Stomach (tissue), 9 donors: ENCODE results near the gene FAR1. TPM values are rescaled to one million over a fixed set of nuclear protein-coding genes. Genes with fewer than 3 reads are reported as not detected.

Experiments
- DNase-seq, 2 donors: peaks; one replicate each; pipeline versions ENCODE4 v3.0.0 to v3.0.0-alpha.2; 2013 to 2019
- H3K27ac ChIP-seq, 5 donors: fragments of 200-600 bp in 4 of 5; sonication (generic) in 4 of 5; one replicate each; pipeline ENCODE4 v1.5.1; 2013 to 2019; ENCODE audit warnings: mild to moderate bottlenecking in 1 of 5, moderate library complexity in 1 of 5
- H3K27me3 ChIP-seq, 3 donors: fragments of 200-600 bp; sonication (generic); one replicate each; pipeline ENCODE4 v1.5.1; 2017 to 2019; ENCODE audit warnings: mixed run types in 1 of 3
- H3K36me3 ChIP-seq, 4 donors: fragments of 200-600 bp; sonication (generic); 1 replicate in 3 of 4; 2 replicates in 1 of 4; pipeline ENCODE4 v1.5.1; 2016 to 2019
- H3K4me1 ChIP-seq, 4 donors: fragments of 200-600 bp; sonication (generic); one replicate each; pipeline ENCODE4 v1.5.1; 2016 to 2019
- H3K4me3 ChIP-seq, 4 donors: fragments of 200-600 bp; sonication (generic) in 3 of 4; one replicate each; pipeline ENCODE4 v1.5.1; 2016 to 2019; ENCODE audit warnings: mild to moderate bottlenecking in 1 of 4
- H3K9me3 ChIP-seq, 4 donors: fragments of 200-600 bp; sonication (generic); one replicate each; pipeline ENCODE4 v1.5.1; 2016 to 2019
- CTCF ChIP-seq, 7 experiments: fragments of 450-650 bp in 4 of 7; fragments of 200-600 bp in 3 of 7; sonication (generic) in 3 of 7; IDR thresholded peaks; one replicate each; pipeline ENCODE4 v1.5.1; 2016 to 2019; ENCODE audit warnings: antibody characterized with exemption in 7 of 7, control low read depth in 2 of 7, mild to moderate bottlenecking in 1 of 7
- EP300 ChIP-seq: sonication (generic); formaldehyde crosslinking; IDR thresholded peaks from one replicate; pipeline ENCODE4 v1.6.1; 2017; ENCODE audit warnings: antibody characterized with exemption
- POLR2A ChIP-seq, 4 donors: fragments of 450-650 bp; IDR thresholded peaks; one replicate each; pipeline ENCODE4 v1.6.1; 2016; ENCODE audit warnings: antibody characterized with exemption in 4 of 4, control low read depth in 2 of 4, mild to moderate bottlenecking in 1 of 4, moderate library complexity in 1 of 4
- POLR2AphosphoS5 ChIP-seq, 3 donors: sonication (generic); formaldehyde crosslinking; IDR thresholded peaks; one replicate each; pipeline ENCODE4 v1.6.1; 2016; ENCODE audit warnings: antibody characterized with exemption in 3 of 3
- whole genome bisulfite sequencing, 5 donors: extraction: QIAGEN DNeasy Blood & Tissue Kit in 3 of 5; methylation state at CpG; one replicate each; pipeline versions ENCODE4 v1.1.5 to v1.1.7; 2013 to 2018; 5-methylcytosine and 5-hydroxymethylcytosine counted together
- intact Hi-C: fragments of 100-400 bp; cut with DNase I; formaldehyde crosslinking; loops from one replicate; pipeline ENCODE4 v1.15.1; 2023; ENCODE audit warnings: low total_unique reads
- polyA plus RNA-seq, 3 donors: library from polyadenylated mRNA; stranded (reverse); fragments of 200-250 nt; gene quantifications; one replicate each; pipeline ENCODE4 v1.2.3, GENCODE V29; 2013
- total RNA-seq, 5 donors: library from RNA; depleted of rRNA; stranded (reverse); fragments of >200 nt; gene quantifications; one replicate each; pipeline versions ENCODE4 v1.1.0 to v1.2.3, GENCODE V29; 2014 to 2016
- donor health status: healthy with polysubstance abuse.
- donor health status: Bipolar disorder and iron deficiency.
- donor health status: healthy.

The FAR1 gene
- total and polyA plus RNA-seq, 8 donors, result 27.0 to 374 (median 90.7) TPM

- TF ChIP-seq POLR2A (IDR thresholded peaks at IDR 0.05), result no peak
- 94 to 98% (median 96%) methylated on average over 3 of the region's 3 CpGs for WGBS, 5 donors
- no peak overlapping the region for H3K27ac ChIP-seq
- H3K4me1 ChIP-seq, result peaks cover 5 to 47% (median 28%) of the 10 kb centered on the region in 4 donors
- H3K27me3 ChIP-seq, result no peaks in the 10 kb centered on the region
- H3K9me3 ChIP-seq, result no peaks in the 10 kb centered on the region
- peaks cover 0 to 18% (median 17%) of the 10 kb centered on the region in 4 donors for H3K36me3 ChIP-seq
- intact Hi-C loops, result no loop called here
- H3K4me3 ChIP-seq, result no peak overlapping the region
- DNase-seq, result no peak
Measured at GRCh38 chr11:13691286-13691899, 22.9 kb downstream of the FAR1 start.

- Histone ChIP-seq H3K36me3 (peaks cover 0 to 26% (median 25%) of the 10 kb centered on the region in 4 donors), H3K4me3 (no peak overlapping the region), H3K9me3 (no peaks in the 10 kb centered on the region), H3K4me1 (peaks cover 5 to 42% (median 24%) of the 10 kb centered on the region in 4 donors), H3K27ac (peak overlapping the region in 2 of 5 donors; percentile 22 to 42), H3K27me3 (no peaks in the 10 kb centered on the region)
- TF ChIP-seq CTCF (IDR thresholded peaks at IDR 0.05), result no peak
- TF ChIP-seq POLR2AphosphoS5 (IDR thresholded peaks at IDR 0.05), result no peak
- TF ChIP-seq POLR2A (IDR thresholded peaks at IDR 0.05), result no peak
- no peak for TF ChIP-seq EP300
- WGBS, 5 donors, result 24 to 47% (median 25%) methylated on average over 3 of the region's 3 CpGs
- DNase-seq, result peak in 1 of 2 donors; percentile 24
- intact Hi-C loops, result no loop called here
Measured at GRCh38 chr11:13692172-13692571, 23.7 kb downstream of the FAR1 start.

- H3K27me3 ChIP-seq, result no peaks in the 10 kb centered on the region
- no peaks in the 10 kb centered on the region for H3K9me3 ChIP-seq
- no peak for TF ChIP-seq CTCF (IDR thresholded peaks at IDR 0.05)
- TF ChIP-seq POLR2AphosphoS5 (IDR thresholded peaks at IDR 0.05), result no peak
- TF ChIP-seq POLR2A (IDR thresholded peaks at IDR 0.05), result no peak
- TF ChIP-seq EP300, result no peak
- no peak for DNase-seq
- H3K36me3 ChIP-seq, result peaks cover 0 to 40% (median 29%) of the 10 kb centered on the region in 4 donors
- peaks cover 8 to 60% (median 39%) of the 10 kb centered on the region in 4 donors for H3K4me1 ChIP-seq
- no peak overlapping the region for H3K27ac ChIP-seq
- 88 to 95% (median 92%) methylated on average over 4 of the region's 4 CpGs for WGBS, 5 donors
- H3K4me3 ChIP-seq, result no peak overlapping the region
- intact Hi-C loops, result no loop called here
Measured at GRCh38 chr11:13694115-13694514, 25.6 kb downstream of the FAR1 start.

GRCh38 chr11:13695886-13696285, 27.4 kb downstream of the FAR1 start:
- Histone ChIP-seq H3K4me1 (peaks cover 9 to 60% (median 45%) of the 10 kb centered on the region in 4 donors), H3K4me3 (no peak overlapping the region), H3K27ac (no peak overlapping the region), H3K9me3 (no peaks in the 10 kb centered on the region), H3K27me3 (no peaks in the 10 kb centered on the region), H3K36me3 (peaks cover 0 to 44% (median 33%) of the 10 kb centered on the region in 4 donors)
- DNase-seq, result no peak
- TF ChIP-seq CTCF (IDR thresholded peaks at IDR 0.05), result no peak
- TF ChIP-seq POLR2AphosphoS5 (IDR thresholded peaks at IDR 0.05), result no peak
- TF ChIP-seq EP300, result no peak
- TF ChIP-seq POLR2A (IDR thresholded peaks at IDR 0.05), result no peak
- intact Hi-C loops, result no loop called here

- no peak overlapping the region for H3K4me3 ChIP-seq
Measured at GRCh38 chr11:13697710-13698109, 29.2 kb downstream of the FAR1 start.

More at GRCh38 chr11:13697710-13698109, 29.2 kb downstream of the FAR1 start:
- Histone ChIP-seq H3K4me1 (peaks cover 9 to 45% (median 37%) of the 10 kb centered on the region in 4 donors), H3K36me3 (peaks cover 0 to 62% (median 47%) of the 10 kb centered on the region in 4 donors), H3K27ac (peak overlapping the region in 2 of 5 donors; percentile 14 to 26), H3K9me3 (no peaks in the 10 kb centered on the region), H3K27me3 (no peaks in the 10 kb centered on the region)
- intact Hi-C loops, result no loop called here
- TF ChIP-seq POLR2AphosphoS5 (IDR thresholded peaks at IDR 0.05), result no peak
- TF ChIP-seq EP300, result no peak
- TF ChIP-seq POLR2A (IDR thresholded peaks at IDR 0.05), result no peak
- TF ChIP-seq CTCF (IDR thresholded peaks at IDR 0.05), result no peak
- 79 to 100% (median 83%) methylated on average over 1 of the region's 1 CpG for WGBS, 5 donors
- DNase-seq, result no peak
